H9 (cell line): ENCODE measurements around the gene RCSD1. TPM values are rescaled to one million over a fixed set of nuclear protein-coding genes. Genes with fewer than 3 reads are reported as not detected.

Experiments used
- DNase-seq: peaks from one replicate; pipeline ENCODE4 v3.0.0-alpha.2; 2017
- H2AFZ ChIP-seq: one replicate; pipeline ENCODE4 v1.6.1; 2013; ENCODE audit warnings: mild to moderate bottlenecking, low read length, control low read depth, moderate library complexity
- H2AK5ac ChIP-seq: 2 replicates; pipeline ENCODE4 v1.6.1; 2013; ENCODE audit warnings: low read length, control low read depth, mixed read lengths; ENCODE audit not compliant: insufficient read length
- H2BK120ac ChIP-seq: one replicate; pipeline ENCODE4 v1.6.1; 2013; ENCODE audit warnings: low read depth, mild to moderate bottlenecking, low read length, control low read depth, inconsistent platforms; ENCODE audit not compliant: poor library complexity, severe bottlenecking
- H2BK12ac ChIP-seq: 2 replicates; pipeline ENCODE4 v1.6.1; 2013; ENCODE audit warnings: low read length, control low read depth, mixed read lengths, low read depth; ENCODE audit not compliant: insufficient read length
- H2BK15ac ChIP-seq: 2 replicates; pipeline ENCODE4 v1.6.1; 2013; ENCODE audit warnings: low read depth, low read length, control low read depth
- H2BK20ac ChIP-seq: one replicate; pipeline ENCODE4 v1.6.1; 2013; ENCODE audit warnings: low read depth, mild to moderate bottlenecking, low read length, control low read depth, inconsistent platforms; ENCODE audit not compliant: poor library complexity, severe bottlenecking
- H2BK5ac ChIP-seq: 2 replicates; pipeline ENCODE4 v1.6.1; 2013; ENCODE audit warnings: low read length, control low read depth, mixed read lengths; ENCODE audit not compliant: insufficient read length
- H3K14ac ChIP-seq: 2 replicates; pipeline ENCODE4 v1.6.1; 2013; ENCODE audit warnings: low read length, control low read depth; ENCODE audit not compliant: insufficient read depth
- H3K18ac ChIP-seq: 2 replicates; pipeline ENCODE4 v1.6.1; 2013; ENCODE audit warnings: low read depth, mild to moderate bottlenecking, mixed read lengths, low read length, control low read depth; ENCODE audit not compliant: insufficient read length
- H3K23ac ChIP-seq: 2 replicates; pipeline ENCODE4 v1.6.1; 2013; ENCODE audit warnings: low read length, control low read depth, mixed read lengths, low read depth; ENCODE audit not compliant: insufficient read length
- H3K23me2 ChIP-seq: 2 replicates; pipeline ENCODE4 v1.6.1; 2013; ENCODE audit warnings: low read depth, mild to moderate bottlenecking, mixed read lengths, low read length, control low read depth; ENCODE audit not compliant: insufficient read length, poor library complexity, severe bottlenecking
- H3K27ac ChIP-seq: 2 replicates; pipeline ENCODE4 v1.5.1; 2013; ENCODE audit warnings: low read length, control low read depth, mixed read lengths, low read depth; ENCODE audit not compliant: insufficient read length
- H3K27me3 ChIP-seq: 2 replicates; pipeline ENCODE4 v1.6.1; 2013; ENCODE audit warnings: low read length, control low read depth, inconsistent platforms; ENCODE audit not compliant: insufficient read depth
- H3K4ac ChIP-seq: 2 replicates; pipeline ENCODE4 v1.6.1; 2013; ENCODE audit warnings: low read depth, mild to moderate bottlenecking, control low read depth, inconsistent platforms, low read length, moderate library complexity
- H3K4me1 ChIP-seq: 2 replicates; pipeline ENCODE4 v1.6.1; 2013; ENCODE audit warnings: low read length, control low read depth, inconsistent platforms; ENCODE audit not compliant: insufficient read depth
- H3K4me2 ChIP-seq: 2 replicates; pipeline ENCODE4 v1.6.1; 2013; ENCODE audit warnings: low read length, control low read depth, mixed read lengths; ENCODE audit not compliant: insufficient read length, insufficient read depth
- H3K56ac ChIP-seq: 2 replicates; pipeline ENCODE4 v1.6.1; 2013; ENCODE audit warnings: low read depth, mild to moderate bottlenecking, mixed read lengths, low read length, control low read depth; ENCODE audit not compliant: insufficient read length
- H3K79me1 ChIP-seq: 2 replicates; pipeline ENCODE4 v1.6.1; 2013; ENCODE audit warnings: low read depth, mild to moderate bottlenecking, moderate library complexity, low read length, control low read depth, inconsistent platforms; ENCODE audit not compliant: insufficient read depth, poor library complexity, severe bottlenecking
- H3K79me2 ChIP-seq: 2 replicates; pipeline ENCODE4 v1.6.1; 2013; ENCODE audit warnings: low read length, control low read depth, inconsistent platforms; ENCODE audit not compliant: insufficient read depth
- H3K9ac ChIP-seq: 2 replicates; pipeline ENCODE4 v1.6.1; 2013; ENCODE audit warnings: low read length, control low read depth, mixed read lengths; ENCODE audit not compliant: insufficient read length; ENCODE audit errors: extremely low read depth
- H3K9me3 ChIP-seq: one replicate; pipeline ENCODE4 v1.6.1; 2013; ENCODE audit warnings: low read depth, low read length, inconsistent platforms; ENCODE audit not compliant: control insufficient read depth
- H3T11ph ChIP-seq: one replicate; pipeline ENCODE4 v1.6.1; 2013; ENCODE audit warnings: mild to moderate bottlenecking, low read length, control low read depth, inconsistent platforms
- H4K20me1 ChIP-seq: one replicate; pipeline ENCODE4 v1.6.1; 2013; ENCODE audit not compliant: control insufficient read depth, insufficient read length, insufficient read depth
- H4K5ac ChIP-seq: 2 replicates; pipeline ENCODE4 v1.6.1; 2013; ENCODE audit warnings: low read depth, mild to moderate bottlenecking, mixed read lengths, low read length, control low read depth; ENCODE audit not compliant: insufficient read length
- H4K8ac ChIP-seq: replicated peaks from 2 replicates; pipeline ENCODE4 v1.6.1; 2013; ENCODE audit warnings: low read length, control low read depth, mixed read lengths, low read depth; ENCODE audit not compliant: insufficient read length
- H4K91ac ChIP-seq: 2 replicates; pipeline ENCODE4 v1.6.1; 2013; ENCODE audit warnings: low read depth, mild to moderate bottlenecking, moderate library complexity, mixed read lengths, low read length, control low read depth; ENCODE audit not compliant: insufficient read length
- H3K27ac Mint-ChIP-seq, 3 experiments: 2 replicates in 2 of 3; 3 replicates in 1 of 3; pipeline ENCODE4 v1.8.0; 2020 to 2021; ENCODE audit warnings: mixed read lengths in 3 of 3, mild to moderate bottlenecking in 1 of 3, moderate library complexity in 1 of 3
- H3K27me3 Mint-ChIP-seq: 2 replicates; pipeline ENCODE4 v1.8.0; 2021; ENCODE audit warnings: low read depth, mild to moderate bottlenecking, moderate library complexity, mixed read lengths
- H3K36me3 Mint-ChIP-seq, 3 experiments: 2 replicates in 2 of 3; 3 replicates in 1 of 3; pipeline ENCODE4 v1.8.0; 2020 to 2021; ENCODE audit warnings: low read depth in 3 of 3, mixed read lengths in 3 of 3; ENCODE audit not compliant: insufficient read depth in 1 of 3
- H3K4me1 Mint-ChIP-seq, 2 experiments: 2 replicates each; pipeline ENCODE4 v1.8.0; 2020; ENCODE audit warnings: mixed read lengths in 2 of 2
- H3K4me3 Mint-ChIP-seq, 2 experiments: 2 replicates in 1 of 2; 3 replicates in 1 of 2; pipeline ENCODE4 v1.8.0; 2020 to 2021; ENCODE audit warnings: mild to moderate bottlenecking in 2 of 2, mixed read lengths in 2 of 2, moderate library complexity in 1 of 2
- H3K9me3 Mint-ChIP-seq, 2 experiments: 2 replicates in 1 of 2; 3 replicates in 1 of 2; pipeline ENCODE4 v1.8.0; 2020; ENCODE audit warnings: mild to moderate bottlenecking in 2 of 2, mixed read lengths in 2 of 2, moderate library complexity in 1 of 2
- WGBS: extraction: QIAGEN DNeasy Blood & Tissue Kit; methylation state at CpG from one replicate; pipeline ENCODE4 v1.1.7; 2013; ENCODE audit warnings: missing lambda C conversion rate, low lambda C conversion rate, mixed read lengths; ENCODE audit not compliant: insufficient read length; ENCODE audit errors: extremely low coverage; 5-methylcytosine and 5-hydroxymethylcytosine counted together
- total RNA-seq: library from RNA; stranded (reverse); gene quantifications from 2 replicates; pipeline ENCODE4 v1.2.1, GENCODE V29; 2021
- TF ChIP-seq, protein P1 (sequence below): fragments of 200-600 bp; sonication (generic); conservative IDR thresholded peaks from 3 replicates; pipeline ENCODE4 v1.8.0; 2021; ENCODE audit warnings: antibody characterized with exemption, mild to moderate bottlenecking

RCSD1 gene
- total RNA-seq, 1 experiment from 2014 or later: 0.13 TPM

GRCh38 chr1:167645625-167646414, 15.8 kb downstream of the RCSD1 start:
- no peak overlapping the region for H3K4me2 ChIP-seq
- H3K18ac ChIP-seq: no peak overlapping the region
- H3K9me3 ChIP-seq: no peaks in the 10 kb centered on the region
- Mint-ChIP-seq H3K27me3 (peaks cover 6% of the 10 kb centered on the region), H3K36me3 (no peaks in the 10 kb centered on the region), H3K4me1 (peaks cover 11 to 19% of the 10 kb centered on the region in 2 experiments), H3K27ac (no peak overlapping the region), H3K9me3 (no peaks in the 10 kb centered on the region), H3K4me3 (no peak overlapping the region)
- H2BK120ac ChIP-seq: no peak overlapping the region
- H4K20me1 ChIP-seq: no peaks in the 10 kb centered on the region
- H2AFZ ChIP-seq: no peak overlapping the region
- H3K79me2 ChIP-seq: no peaks in the 10 kb centered on the region
- H3T11ph ChIP-seq: no peak overlapping the region
- H2BK15ac ChIP-seq: no peak overlapping the region
- H4K91ac ChIP-seq: no peak overlapping the region
- H3K79me1 ChIP-seq: no peaks in the 10 kb centered on the region
- no peak overlapping the region for H2BK20ac ChIP-seq
- H2AK5ac ChIP-seq: no peak overlapping the region
- no peak for DNase-seq
- H2BK5ac ChIP-seq: no peak overlapping the region
- H3K56ac ChIP-seq: no peak overlapping the region
- no peak overlapping the region for H3K14ac ChIP-seq
- no peak overlapping the region for H4K5ac ChIP-seq
- H3K27me3 ChIP-seq: no peaks in the 10 kb centered on the region
- no peak overlapping the region for H3K9ac ChIP-seq
- no peak overlapping the region for H3K23ac ChIP-seq
- H3K4me1 ChIP-seq: no peaks in the 10 kb centered on the region
- H3K27ac ChIP-seq: no peak overlapping the region
- no peak overlapping the region for H2BK12ac ChIP-seq
- no peak overlapping the region for H3K4ac ChIP-seq
- no peak overlapping the region for H4K8ac ChIP-seq
- TF ChIP-seq, protein P1, sequence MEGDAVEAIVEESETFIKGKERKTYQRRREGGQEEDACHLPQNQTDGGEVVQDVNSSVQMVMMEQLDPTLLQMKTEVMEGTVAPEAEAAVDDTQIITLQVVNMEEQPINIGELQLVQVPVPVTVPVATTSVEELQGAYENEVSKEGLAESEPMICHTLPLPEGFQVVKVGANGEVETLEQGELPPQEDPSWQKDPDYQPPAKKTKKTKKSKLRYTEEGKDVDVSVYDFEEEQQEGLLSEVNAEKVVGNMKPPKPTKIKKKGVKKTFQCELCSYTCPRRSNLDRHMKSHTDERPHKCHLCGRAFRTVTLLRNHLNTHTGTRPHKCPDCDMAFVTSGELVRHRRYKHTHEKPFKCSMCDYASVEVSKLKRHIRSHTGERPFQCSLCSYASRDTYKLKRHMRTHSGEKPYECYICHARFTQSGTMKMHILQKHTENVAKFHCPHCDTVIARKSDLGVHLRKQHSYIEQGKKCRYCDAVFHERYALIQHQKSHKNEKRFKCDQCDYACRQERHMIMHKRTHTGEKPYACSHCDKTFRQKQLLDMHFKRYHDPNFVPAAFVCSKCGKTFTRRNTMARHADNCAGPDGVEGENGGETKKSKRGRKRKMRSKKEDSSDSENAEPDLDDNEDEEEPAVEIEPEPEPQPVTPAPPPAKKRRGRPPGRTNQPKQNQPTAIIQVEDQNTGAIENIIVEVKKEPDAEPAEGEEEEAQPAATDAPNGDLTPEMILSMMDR: no peak
- no CpG with 5 or more reads among the region's 15 CpGs for WGBS
- H3K23me2 ChIP-seq: no peaks in the 10 kb centered on the region
